Measurements from ENCODE around the gene PRR5.
"Not testable (repeated sequence)": the region's sequence is repeated elsewhere in the genome, so short reads cannot be mapped to it uniquely, and the experiment has no call there.

Gene PRR5

DNA sequence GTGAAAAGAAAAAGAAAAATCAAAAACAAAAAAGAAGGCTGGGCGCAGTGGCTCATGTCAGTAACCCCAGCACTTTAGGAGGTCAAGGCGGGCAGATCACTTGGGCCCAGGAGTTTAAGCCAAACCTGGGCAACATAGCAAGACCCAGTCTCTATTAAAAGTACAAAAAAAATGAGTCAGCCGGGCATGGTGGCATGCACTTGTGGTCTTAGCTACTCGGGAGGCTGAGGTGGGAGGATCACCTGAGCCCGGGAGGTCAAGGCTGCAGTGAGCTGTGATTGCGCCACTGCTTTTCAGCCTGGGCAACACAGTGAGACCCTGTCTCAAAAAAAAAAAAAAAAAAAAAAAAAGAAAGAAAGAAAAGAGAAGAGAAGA, 26.0 kb upstream of the PRR5 start:
- FAIRE-seq, result not testable (repeated sequence)

DNA sequence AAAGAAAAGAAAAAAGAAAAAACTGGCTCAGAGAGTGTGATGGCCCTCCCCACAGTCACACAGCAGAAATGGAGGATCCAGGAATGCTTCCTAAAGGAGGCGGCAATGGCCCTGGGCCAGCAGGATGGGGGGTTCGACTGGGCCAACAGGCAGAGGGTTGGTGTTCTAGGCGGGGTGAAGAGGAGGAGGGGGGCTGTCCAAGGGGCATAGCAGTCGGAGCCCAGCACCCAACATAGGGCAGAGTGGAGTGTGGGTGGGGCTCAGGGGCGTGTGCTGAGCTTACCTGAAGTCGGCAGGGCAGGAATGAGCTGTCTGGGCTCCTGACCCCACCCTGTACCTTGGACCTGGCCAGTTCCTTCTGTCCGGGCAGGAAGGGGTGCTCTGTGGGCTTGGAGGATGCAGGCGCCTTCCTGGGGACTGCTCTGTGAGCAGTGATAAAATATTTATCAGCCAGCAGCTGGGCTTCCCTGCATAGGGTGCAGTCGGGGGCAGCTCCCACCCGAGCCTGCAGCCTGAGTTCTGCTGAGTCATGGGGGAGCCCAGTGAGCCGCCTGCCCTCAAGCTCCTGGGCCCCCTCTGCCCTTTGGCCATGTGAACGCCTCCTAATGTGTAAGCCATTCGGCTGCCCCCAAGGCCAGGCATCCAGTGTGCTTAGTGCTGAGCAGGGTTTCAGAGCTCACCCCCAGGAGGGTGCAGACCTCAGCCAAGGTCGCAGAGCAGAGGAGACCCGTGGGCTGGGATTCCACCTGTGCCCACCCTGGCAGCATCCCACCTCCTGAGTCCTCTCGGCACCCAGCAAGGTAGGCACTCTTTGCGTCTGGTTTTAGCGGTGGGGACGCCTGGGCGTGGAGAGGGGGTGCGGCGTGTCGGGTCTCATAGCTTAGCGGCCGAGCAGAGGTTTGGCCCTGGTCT, 25.3 kb upstream of the PRR5 start:
- no peak for FAIRE-seq

DNA sequence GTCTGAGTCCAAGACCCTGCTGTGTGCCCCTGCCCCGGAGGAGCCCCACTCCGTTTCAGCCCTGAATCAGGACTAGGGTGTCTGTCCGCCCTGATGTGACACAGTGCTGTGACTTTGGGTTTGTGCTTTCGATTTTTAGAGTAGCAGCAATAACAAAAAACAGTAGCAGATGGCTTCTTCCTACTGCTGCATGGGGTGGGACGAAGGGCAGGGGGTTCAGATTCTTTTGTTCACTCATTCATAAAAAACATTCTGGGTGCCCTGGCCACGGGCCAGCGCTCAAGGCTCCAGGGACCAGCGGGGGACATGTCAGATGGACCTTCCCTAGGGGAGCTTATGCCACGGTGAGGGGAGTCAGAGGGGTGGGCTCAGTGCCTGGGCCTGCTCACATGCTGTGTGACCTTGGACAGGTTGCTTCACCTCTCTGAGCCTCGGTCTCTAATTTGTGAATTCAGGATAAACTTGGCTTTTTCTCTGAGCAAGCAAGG, 24.6 kb upstream of the PRR5 start:
- no peak for FAIRE-seq

DNA sequence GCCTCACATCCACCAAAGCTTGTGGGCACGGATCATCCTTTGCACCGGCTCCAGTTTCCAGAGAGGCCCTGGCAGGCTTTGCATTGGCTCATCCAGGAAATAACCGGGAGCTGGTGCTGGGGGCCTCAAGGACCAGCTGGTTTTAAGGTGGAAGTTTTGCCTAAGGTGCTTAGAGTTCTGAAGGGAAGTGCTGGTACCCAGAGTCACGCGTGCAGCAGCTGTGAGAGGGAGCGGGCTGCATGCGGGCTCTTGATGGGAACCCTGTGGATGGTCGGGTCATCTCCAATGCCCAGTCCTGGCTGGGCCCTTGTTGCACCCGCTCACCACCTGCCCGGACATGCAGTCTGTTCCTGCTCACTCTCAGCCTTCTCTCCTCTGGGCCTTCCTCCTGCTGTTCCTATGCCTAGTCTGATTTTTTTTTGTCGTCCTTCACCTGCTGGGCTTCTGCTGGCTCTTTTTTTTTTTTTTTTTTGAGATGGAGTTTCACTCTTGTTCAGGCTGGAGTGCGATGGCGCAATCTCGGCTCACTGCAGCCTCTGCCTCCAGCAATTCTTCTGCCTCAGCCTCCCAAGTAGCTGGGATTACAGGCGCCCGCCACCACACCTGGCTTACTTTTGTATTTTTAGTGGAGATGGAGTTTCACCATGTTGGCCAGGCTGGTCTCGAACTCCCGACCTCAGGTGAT, 24.0 kb upstream of the PRR5 start:
- no peak for FAIRE-seq

DNA sequence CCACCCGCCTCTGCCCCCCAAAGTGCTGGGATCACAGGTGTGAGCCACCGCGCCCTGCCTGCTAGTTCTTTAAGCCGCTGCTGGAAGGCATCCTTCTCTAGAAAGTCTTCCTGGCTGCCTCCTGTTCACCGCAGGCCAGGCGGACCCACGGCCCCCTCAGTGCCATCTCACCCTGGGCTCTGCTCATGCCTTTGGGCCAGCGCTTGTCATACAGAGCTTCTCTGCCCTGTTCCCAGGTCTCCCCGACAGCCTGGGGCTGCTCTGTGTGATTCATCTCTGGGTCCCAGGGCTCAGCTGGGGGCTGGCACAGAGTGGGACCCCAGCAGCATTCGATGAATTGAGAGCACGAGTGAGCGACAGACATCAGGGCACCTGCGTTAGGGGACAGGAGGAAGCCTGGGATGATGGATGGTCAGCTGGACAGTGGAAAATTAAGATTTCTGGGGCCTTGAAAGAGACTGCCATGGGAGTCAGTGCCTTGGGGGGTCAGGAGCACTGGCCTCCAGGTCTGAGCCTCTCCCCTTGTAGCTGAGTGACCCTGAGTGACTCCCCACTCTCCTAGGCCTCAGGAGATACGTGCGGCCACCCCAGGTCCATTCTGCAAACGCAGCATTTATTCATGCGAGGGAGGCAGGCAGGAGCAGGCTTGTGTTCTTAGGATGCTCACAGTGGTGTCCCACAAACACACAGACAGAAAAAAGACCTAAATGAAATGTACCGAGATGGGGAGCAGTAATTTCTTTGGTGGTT, 23.3 kb upstream of the PRR5 start:
- no peak for FAIRE-seq

DNA sequence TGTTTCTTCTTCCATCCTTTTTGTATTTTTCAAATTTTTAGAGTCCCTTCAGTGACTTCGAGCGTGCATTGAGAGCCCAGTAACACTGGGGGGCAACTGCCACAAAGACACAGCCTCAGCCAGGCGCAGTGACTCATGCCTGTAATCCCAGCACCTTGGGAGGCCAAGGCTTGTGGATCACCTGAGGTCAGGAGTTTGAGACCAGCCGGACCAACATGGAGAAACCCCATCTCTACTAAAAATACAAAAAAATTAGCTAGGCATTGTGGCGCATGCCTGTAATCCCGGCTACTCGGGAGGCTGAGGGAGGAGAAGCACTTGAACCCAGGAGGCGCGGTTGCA, 22.7 kb upstream of the PRR5 start:
- FAIRE-seq, result not testable (repeated sequence)

DNA sequence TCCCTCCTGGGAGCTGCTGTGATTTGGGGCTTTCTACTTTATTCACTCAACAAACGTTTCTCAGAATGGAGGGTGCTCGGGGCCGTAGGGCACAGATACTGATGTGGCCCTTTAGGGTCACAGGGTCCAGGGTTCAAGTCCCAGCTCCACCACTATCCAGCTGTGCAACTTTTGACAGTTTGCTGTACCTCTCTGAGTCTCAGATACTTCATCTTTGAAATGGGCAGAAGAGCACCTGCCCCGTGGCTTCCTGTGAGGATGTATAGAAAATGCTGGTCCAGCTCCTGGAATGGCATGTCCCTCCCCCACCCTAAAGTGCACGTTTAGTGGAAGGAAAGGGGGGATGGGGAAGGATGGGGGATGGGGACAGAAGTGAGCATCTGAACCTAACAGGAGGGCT, 21.9 kb upstream of the PRR5 start:
- FAIRE-seq, result no peak

DNA sequence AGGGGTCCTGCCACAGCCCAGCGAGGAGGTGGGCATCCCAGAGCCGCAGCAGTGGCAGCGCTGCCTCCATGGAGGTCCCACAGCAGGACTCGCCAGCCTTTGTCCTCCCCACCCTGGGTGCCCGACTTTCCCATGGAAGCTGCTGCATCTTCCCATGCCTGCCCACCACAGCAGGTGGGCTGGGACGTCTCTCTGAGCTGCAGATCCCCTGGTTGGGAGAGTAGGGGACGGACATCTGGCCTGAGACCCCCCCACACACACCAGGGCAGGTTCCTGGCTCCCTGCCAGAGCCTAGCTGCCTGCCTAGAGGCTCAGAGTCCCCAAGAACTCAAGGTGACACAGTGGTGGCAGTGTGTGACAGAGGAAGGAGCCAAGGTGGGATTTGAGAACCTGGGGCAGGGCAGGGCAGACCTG, 21.5 kb upstream of the PRR5 start:
- no peak for FAIRE-seq

DNA sequence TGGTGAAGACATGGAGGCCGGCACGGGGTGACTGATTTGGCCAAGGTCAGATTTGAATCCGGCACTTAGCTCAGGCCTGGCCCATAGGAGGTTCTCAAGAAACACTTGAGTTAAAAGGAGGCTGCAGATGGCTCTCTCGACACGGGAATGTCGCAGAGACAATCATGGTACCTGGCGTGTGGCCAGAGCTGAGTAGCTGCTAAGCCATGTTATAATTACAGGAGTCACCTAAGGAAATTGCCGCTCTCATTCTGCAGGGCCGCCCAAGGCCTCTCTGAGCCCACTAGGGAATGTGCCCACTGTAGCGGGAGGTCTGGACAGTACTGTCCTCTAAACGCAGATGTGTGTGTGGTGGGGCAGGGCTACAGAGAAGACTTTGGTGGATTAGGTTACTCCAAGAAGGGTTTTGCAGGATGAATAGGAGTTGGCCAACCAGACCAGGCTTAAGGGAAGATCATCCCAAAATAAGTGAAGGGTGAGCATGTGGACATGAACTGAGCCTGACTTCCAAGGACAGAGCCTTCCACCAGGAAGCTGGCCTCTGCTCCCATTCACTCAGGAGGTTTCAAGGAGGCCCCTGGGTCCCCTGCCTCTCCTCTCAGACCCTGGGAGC, 19.3 kb upstream of the PRR5 start:
- no peak for FAIRE-seq

DNA sequence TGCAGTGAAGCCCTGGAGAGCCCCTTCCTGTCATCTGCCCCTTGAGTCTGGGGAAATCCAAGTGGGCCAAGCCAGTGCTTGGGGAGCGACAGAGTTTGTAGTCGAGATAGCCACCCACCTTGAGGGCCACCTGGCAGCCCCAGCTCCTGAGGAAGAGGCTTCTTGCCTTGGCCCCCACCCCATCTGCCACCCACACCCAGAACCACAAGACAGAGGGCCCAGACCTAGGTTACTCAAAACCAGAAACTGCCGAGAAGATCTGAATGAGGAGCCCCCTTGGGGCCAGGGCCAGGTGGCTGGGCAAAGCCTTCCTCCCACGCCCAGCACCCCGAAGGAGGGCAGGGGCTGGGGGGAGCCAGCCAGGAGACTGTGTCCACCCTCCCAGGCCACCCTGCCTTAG, 18.8 kb upstream of the PRR5 start:
- no peak for FAIRE-seq

DNA sequence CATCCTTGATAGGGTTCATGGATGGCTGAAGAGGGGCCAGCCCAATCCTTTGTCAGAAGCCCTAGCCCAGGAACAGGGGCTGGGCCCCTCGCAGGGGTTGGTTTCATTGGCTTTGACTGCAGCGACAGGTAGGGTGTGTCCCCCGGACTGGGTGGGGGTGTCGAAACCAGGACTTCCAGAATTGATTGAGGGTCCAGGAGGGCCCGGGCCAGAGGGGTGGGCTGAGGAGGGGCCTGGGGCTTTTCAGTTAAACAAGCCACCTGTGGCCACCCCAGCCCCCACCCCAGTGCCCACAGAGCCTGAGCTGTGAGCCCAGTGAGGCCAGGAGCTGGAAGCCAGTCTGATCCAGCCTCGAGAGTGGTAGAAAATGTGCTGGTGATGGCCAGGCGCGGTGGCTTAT, 18.1 kb upstream of the PRR5 start:
- FAIRE-seq, result no peak

DNA sequence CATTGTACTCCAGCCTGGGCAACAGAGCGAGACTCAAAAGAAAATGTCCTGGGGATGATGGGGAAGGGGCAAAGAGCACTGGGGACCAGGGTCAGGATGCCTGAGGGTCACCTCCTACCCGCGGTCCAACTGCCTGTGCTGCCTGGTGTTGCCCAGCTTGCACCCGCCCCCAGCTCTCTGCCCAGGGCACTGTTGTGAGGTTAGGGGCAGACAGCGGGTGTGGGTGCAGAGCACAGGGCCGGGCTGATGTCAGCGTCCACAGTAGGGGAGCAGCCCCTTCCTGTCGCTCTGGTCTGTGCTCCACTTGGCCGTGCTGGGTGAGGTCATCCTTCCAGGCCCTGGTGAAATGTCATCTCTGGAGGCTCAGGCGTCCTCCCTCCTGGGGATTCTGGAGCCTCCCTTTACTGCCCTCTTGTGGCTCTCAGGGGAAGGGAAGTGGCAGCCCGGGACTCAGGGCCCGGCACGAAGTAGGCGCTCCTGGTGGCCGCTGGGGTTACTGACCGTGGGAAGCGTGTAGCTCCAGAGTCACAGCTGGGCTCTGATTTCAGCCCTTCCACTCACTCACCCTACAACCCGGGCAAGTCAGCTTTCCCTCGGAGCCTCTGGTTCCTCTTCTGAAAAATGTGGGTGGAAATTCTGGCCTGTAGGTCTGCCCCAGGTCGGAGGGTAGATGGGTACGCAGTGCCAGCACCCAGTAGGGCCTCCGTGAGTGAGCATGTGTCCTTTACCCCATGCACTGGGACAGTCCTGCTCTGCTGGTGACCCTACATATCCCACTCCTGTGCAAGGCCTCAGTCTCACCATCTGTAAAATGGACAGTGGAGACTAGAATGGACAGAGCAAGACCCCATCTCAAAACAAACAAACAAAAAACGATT, 17.3 kb upstream of the PRR5 start:
- FAIRE-seq, result no peak

DNA sequence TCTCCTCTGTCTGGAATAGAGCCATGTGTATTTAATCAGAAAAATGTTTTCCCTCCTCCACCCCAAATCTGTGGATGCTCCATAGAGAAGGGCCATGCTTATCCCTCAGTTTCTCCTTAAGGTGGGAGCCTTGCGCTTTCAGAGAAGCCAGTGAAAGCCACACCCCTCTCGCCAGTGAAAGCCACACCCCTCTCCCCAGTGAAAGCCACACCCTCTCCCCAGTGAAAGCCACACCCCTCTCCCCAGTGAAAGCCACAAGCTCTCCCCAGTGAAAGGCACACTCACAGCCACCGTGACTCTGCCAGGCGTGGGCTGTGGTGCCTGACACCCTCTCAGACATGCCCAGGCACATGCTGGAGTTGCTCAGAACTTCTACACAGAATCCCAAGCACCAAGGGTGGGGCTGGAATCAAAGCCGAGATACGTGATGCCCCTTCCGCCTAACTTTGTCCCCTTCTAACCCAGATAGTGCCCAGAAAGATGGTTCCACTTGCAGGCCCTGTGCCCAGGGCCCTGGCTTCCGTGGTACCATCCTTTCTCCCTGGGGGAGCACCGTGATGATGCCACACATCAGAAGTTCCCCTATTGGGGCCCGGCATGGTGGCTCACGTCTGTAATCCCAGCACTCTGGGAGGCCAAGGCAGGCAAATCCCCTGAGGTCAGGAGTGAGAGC, 16.5 kb upstream of the PRR5 start:
- FAIRE-seq, result no peak

DNA sequence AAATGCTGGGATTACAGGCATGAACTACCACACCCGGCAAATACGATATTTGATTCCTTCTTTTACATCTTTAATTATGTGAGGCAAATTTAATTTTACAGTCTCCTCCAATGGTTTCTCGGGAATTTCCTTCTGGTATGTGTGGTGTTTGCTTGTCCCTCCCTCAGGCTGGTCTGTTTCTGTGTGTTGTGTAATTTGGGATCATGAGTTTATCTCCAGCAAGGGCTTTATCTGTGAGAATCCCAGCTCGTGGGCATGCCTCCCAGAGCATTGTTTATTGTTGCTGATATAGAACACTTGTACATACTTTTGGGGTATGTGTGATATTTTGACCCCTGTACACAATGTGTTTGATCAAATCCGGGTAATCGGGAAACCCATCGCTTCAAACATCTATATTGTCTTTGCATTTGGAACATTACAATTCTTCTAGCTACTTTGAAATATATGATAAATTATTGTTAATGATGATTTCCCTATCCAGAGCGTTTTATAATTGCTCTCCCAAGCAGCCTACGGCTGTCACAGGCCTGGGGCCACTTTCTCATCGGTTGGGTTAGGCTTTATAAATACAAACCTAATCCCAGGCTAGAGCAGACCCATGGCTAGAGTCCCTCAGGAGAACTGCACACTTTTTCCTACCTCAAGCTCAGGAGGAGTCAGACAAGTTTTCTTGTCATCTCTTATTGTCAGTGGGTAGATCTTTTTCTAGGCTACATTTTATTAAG, 15.0 kb upstream of the PRR5 start:
- no peak for FAIRE-seq

DNA sequence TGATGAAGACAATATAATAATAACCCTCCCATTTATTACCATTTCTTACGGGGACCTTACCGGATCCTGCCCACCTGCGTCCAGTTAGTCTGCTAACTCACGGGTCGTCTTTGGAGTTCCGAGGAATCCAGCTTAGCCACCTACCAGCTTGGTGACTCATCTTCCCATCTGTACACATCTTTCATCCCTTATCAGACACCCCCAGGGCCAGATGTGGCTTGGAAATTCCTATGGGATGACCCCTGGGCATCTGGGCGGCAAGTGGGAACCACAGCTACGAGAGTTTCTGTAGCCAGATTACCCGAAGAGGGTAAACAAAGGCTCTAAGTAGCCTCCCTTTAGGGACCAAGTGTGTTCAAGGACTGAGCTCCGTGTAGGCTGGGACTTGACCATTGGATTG, 12.8 kb upstream of the PRR5 start:
- no peak for FAIRE-seq

DNA sequence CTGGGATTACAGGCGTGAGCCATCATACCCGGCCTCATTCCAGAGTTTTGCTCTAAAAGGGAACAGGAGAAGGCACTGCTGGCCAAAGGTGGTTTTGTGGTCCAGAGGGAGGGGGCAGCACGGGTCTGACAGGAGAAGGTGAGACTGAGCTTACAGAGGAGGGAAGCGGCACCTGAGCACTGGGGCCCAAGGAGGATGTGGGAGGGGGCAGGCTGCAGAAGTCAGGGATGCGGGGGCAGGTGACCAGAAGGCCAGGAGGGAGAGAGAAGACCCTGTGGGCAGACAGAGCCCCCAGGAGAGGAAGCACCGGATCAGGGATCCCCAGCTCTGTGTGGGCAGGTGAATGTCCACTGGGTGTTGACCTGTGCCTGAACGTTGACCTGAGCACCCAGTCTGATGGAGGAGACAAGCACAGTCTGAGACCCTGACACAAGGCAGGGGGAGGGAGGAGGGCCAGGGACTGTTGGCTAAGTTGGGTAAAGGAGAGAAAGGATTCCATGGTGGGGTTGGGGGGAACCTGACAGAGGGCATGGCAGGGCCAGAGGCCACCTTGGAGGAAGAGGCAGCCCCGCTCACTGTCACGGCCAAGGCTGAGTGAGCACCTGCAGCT, 12.0 kb upstream of the PRR5 start:
- no peak for FAIRE-seq

DNA sequence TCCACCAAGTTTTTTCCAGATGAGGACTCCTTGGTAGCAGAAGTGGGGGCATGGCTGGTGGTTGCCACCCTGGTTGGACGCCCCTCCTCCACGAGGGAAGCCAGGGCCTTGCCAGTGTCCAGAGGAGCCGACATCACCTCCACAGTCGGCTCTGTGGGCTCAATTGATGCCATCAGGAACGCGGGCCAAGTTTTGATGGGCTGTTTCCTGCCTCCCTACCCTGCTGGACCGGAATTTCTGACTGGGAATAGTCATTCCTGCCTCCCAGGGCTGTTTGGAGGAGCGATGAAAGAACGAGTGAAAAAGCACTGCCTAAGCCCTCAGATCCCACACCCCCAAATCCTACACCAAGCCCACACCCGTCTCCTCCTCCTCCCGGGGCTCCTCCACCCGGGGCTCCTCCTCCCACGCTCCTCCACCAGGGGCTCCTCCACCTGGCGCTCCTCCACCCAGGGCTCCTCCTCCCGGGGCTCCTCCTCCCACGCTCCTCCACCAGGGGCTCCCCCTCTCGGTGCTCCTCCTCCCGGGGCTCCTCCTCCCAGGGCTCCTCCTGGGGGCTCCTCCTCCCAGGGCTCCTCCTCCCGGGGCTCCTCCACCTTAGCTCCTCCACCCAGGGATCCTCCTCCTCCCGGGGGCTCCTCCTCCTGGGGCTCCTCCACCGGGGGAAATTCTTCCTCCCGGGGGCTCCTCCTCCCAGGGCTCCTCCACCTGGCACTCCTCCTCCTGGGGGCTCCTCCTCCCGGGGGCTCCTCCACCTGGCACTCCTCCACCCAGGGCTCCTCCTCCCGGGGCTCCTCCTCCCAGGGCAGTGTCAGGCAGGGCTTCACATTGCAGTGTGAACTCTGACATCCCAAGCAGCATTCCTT, 10.0 kb upstream of the PRR5 start:
- FAIRE-seq, result no peak

DNA sequence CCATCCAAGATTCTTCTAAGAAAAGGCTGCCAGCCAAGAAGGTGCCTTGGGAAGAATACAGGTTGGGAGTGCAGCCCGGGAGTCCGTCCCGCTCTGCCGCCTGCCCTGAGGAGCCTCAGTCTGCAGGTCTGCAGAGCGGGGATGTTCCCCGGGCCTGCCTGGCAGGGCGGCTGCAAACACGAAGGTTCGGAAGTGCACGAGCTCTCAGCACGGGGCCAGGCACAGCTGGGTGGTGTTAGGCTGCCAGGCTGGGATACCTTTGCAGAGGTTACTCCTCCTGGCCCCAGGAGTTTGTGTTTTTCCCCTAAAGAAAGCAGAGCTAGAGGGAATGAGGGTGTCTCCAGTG, 9.4 kb upstream of the PRR5 start:
- no peak for FAIRE-seq

DNA sequence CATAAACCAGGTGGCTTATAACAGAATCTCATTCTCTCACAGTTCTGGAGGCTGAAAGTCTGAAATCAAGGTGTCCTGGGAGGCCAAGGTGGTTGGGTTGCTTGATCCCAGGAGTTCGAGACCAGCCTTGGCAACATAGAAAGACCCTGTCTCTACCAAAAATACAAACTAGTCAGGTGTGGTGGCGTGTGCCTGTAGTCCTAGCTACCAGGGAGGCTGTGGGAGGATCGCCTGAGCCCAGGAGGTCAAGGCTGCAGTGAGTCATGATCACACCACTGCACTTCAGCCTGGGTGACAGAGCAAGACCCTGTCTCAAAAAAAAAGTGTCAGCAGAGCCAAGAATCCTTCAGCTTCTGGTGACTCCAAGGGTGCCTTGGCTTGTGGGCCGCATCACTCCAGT, 8.9 kb upstream of the PRR5 start:
- FAIRE-seq, result no peak

DNA sequence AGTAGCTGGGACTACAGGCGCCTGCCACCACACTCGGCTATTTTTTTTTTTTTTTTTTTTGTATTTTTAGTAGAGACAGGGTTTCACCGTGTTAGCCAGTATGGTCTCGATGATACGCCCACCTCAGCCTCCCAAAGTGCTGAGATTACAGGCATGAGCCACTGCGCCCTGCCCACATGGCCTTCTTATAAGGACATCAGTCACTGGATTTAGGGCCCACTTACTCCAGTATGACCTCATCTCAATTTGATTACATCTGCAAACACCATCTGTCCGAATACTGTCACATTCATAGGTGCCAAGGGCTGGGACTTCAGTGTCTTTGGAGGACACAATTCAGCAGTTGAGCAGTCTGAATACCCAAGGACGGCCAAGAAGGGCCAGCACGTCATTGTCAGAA, 8.2 kb upstream of the PRR5 start:
- FAIRE-seq, result no peak
